HG02870 (cell line): ENCODE data around the gene DCD.
"Not testable (repeated sequence)": the region's sequence is repeated elsewhere in the genome, so short reads cannot be mapped to it uniquely, and the experiment has no call there.

ENCODE experiments used
- ATAC-seq: cut with Tn5 transposase; IDR thresholded peaks from one replicate; pipeline ENCODE4 v1.9.1; 2021; ENCODE audit warnings: mild to moderate bottlenecking, moderate library complexity; ENCODE audit not compliant: unreplicated experiment

The DCD gene

GRCh38 chr12:54654926-54655325 lies 6.8 kb upstream of the DCD start:
- ATAC-seq, result no peak

DNA sequence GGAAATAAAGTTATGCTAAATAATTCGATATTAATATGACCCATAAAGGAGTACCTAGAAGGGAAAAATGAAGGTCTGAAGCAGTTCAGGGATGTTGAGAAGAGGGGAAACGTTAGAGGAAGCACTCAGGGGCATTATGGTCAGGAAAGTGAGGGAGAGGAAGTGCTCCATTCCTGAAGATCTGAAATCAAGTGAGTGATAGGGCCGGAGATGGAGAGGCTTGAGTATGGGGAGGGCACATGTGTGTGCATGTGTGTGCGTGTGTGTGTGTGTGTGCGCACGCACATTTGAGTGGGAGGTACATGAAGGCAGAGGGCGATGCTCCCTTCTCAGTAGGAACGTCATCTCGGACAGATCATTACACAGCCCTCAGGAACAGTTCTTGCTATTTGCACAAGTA lies 4.9 kb upstream of the DCD start:
- ATAC-seq, result no peak

- no peak for ATAC-seq
These were observed 2.7 kb upstream of the DCD start for GRCh38 chr12:54650889-54651288.

DNA sequence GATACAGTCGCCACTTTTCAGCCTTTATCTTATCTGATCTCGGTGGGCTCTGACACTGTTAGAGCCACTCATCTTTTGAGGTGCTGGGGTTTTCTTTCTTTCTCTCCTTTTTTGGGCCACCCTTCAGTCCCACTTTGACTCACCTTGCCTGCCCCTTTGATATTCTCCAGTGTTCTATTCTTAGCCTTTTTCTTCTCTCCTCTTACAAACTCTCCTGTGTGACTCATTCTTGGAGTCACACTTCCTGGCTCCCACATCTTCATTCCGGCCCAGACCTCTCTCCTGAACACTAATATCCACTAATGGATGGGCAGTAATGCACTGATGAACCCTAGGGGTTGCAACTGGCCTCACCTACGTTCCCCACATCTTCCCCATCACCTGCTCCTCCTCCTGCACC lies 2.2 kb upstream of the DCD start:
- no peak for ATAC-seq

GRCh38 chr12:54649825-54650224 lies 1.7 kb upstream of the DCD start:
- ATAC-seq, result no peak

GRCh38 chr12:54641554-54641953 lies 6.6 kb downstream of the DCD start:
- ATAC-seq, result no peak

DNA sequence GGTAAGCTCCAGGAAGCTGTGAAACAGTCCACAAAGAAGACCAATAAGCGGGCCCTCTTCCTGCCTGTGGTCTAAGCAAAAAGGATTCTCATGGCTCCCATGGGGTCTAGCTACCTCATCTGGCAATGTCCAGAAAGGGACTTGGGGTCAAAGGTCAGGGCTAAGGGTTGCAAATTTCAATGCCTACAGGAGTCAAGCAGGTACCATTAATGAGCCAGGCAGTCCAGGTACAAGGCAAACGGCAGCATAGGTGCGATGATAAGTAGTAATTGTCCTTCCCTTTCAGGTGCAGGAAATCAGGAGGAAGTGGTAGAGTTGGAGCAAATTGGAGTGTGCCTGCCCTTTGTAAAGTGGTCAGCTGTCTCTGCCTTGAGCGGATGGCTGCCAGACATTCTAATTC lies 7.1 kb downstream of the DCD start:
- ATAC-seq, result no peak

DNA sequence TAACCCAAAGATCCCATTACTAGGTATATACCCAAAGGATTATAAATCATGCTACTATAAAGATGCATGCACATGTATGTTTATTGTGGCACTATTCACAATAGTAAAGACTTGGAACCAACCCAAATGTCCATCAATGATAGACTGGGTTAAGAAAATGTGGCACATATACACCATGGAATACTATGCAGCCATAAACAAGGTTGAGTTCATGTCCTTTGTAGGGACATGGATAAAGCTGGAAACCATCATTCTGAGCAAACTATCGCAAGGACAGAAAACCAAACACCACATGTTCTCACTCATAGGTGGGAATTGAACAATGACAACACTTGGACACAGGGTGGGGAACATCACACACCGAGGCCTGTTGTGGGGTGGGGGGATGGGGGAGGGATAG lies 9.1 kb downstream of the DCD start:
- not testable (repeated sequence) for ATAC-seq

- no peak for ATAC-seq
These were observed 13.4 kb downstream of the DCD start, which contains the start of gene LACRT for GRCh38 chr12:54634795-54635194. TSS of gene LACRT (minus strand) at chr12:54634895. CDS start at chr12:54634841, 54 bp downstream.

- ATAC-seq, result no peak
These were observed 16.0 kb downstream of the DCD start for GRCh38 chr12:54631988-54632728.

- no peak for ATAC-seq
These were observed 16.6 kb downstream of the DCD start for GRCh38 chr12:54631551-54631950.

DNA sequence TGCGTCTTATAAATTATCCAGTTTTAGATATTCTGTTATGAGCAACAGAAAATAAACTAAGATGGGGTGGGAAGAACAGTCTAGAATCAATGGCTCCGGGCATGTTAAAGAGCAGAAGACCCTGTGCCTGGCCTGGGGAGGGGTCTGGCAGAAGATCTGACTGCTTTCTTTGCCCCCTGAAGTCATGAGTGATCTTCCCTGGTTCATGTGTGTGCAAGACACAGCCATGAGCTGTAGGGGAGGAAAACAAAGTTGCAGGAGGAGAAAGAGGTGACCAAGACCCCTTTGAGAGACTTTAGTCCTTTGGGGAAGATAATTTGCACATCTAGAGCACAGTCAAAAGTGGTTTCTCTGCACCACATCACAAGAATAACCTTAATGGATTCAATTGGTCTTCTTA lies 18.2 kb downstream of the DCD start:
- no peak for ATAC-seq

DNA sequence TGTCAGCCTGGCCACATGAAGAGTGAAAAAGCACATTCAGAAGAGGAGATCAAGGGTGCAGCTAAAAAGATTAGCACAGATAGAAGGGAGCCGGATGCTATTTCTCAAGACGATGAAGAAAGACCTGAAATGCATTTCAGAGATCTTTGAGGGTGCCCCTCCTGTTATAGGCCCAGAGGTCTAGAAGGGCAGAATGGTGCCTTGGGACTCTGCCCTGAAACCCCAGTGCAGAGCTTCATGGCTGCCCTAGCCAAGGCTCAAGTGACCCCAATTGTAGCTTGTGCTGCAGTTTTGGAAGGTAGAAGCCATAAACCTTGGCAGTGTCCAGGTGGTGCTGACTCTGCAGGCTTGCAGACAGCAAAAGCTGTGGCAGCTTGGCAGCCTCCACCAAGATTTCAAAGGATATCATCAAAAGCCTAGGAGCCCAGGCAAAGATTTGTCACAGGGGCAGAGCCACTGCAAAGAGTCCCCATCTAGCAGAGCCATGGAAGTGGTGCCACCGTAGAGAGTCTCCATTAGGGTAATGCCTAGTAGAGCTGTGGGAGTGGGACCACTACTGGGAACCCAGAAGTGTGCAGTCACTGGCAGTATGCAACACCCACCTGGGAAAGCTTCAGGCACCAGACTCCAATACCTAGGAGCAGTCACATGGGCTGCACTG lies 19.8 kb downstream of the DCD start:
- no peak for ATAC-seq

- no peak for ATAC-seq
These were observed 20.9 kb downstream of the DCD start for GRCh38 chr12:54627304-54627703.

- ATAC-seq, result no peak
These were observed 22.6 kb downstream of the DCD start for GRCh38 chr12:54625598-54625997.

DNA sequence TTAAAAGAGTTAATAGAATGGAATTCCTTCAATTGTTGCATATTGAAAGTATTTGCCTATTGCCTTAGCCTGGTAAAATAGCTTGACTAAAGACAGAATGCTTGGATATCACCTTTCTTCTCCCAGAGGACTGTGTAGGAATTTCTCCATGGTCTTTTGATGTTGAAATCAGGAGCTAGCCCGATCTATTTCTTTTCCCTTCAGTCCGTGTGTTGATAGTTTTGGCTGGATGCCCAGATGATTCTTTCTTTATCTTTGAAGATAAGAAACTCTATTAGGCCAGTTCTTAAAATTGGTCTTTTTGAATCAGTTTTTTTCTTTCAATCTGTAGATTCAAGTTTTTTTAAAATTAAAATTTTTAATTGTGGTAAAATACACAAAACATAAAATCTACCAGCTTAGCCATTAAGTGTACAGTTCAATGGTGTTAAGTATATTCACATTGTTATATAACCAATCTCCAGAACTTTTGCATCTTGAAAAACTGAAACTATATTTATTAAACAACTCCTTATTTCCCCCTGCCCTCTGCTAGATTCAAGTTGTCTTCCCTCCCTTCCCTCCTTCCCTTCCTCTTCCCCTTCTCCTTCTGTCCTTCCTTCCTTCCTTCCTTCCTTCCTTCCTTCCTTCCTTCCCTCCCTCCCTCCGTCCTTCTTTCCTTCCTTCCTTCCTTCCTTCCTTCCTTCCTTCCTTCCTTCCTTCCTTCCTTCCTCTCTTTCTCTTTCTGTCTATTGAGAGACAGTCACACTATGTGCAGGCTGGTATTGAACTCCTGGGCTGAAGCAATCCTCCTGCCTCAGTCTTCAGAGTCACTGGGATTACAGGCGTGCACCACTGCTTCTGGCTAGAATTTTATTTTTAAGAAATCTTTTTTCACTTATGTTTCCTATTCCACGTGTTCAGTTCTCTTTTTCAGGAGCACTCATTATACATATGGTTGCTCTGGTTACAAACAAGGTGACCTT lies 23.6 kb downstream of the DCD start:
- ATAC-seq, result no peak

DNA sequence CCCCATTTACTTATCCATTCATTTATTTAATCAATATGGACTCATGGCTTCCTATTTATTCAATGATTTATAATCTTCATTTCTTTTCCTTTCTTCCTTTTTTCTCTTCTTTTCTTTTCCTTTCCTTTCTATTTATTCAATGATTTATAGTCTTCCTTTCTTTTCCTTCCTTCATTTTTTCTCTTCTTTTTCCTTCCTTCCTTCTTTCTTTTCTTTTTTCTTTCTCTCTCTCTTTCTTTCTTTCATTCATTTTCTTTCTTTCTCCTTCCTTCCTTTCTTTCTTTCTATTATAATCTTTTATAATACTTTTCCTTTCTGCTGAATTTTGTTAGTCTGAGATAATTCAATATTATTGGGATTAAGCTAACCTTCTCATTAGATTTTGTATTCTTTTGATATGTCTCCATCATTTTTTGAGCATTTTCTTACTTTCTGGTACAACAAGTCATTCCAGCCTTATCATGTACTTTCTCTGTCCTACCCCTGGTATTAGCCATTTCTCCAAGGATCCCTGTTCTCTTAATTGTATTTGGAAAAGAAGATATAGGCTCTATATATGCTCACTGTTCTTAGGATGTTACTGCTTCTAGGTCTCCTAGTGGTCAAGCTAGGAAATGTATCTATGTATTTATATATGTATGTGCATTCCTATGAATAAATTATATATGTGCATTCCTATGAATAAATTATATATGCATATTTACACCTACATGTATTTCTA lies 25.5 kb downstream of the DCD start:
- no peak for ATAC-seq

DNA sequence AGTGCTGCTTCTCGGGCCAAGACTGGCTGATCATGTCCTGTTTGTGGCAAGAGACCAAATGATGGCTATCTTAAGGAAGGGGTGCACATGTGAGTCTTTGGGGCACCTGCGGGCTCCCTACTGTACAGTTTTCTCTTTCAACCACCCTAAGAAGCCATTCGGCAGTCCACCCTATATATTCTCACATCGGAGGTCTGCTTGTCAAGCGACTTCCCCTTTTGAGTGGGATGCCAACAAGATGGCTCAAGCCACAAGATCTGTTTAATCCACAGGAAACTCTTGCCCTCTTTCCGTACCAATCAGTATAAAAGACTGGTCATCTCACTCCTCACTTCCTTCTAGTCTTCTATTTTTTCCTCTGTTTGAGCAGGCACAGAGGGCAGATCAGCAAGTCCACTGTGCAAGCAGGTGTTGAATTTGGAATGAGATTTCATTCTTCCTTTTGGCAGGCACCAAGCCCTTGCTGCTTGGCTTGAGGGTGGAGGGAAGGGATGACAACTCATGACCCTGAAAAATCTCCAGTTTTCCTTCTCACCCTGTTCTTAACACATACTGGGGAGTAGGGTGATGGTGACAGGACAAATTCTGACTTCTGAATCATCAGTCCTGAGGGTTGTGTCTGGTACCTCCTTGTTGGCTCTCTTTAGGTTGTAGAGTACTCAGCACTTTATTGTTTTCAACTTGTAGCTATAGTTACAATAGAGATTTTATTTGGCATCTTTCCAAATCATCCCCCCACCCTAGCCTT lies 31.1 kb downstream of the DCD start:
- no peak for ATAC-seq

DNA sequence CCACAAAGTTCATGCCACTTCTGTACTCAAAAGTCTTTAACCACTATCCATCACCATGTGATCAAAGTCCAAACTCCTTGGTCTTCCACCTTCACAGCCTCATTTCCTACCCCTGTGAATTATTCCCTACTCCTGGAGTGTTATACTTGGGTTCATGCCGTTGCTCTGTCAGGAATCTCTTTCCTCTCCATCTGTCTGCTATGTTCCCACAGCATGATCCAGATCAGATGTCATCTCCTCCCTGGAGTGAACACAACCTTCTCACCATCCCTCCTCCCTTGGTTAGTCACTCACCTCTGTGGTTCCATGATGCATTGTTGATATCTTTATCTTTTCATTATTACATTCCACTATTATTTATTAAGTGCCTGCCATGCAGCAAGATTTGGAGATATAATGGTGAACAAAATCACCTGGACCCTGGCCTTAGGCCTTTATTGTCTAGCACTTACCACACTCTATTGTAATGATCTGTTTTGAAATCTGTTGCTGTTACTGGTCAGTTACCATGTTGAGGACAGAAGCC lies 35.9 kb downstream of the DCD start:
- no peak for ATAC-seq

GRCh38 chr12:54611715-54612149 lies 36.4 kb downstream of the DCD start:
- ATAC-seq, result no peak
